ENCODE measurements around the gene SPATA25. TPM values are rescaled to one million over a fixed set of nuclear protein-coding genes. Genes with fewer than 3 reads are reported as not detected.

The SPATA25 gene
- total and polyA plus RNA-seq, 2 donors (not counting 3 experiments of a cell fraction or from before 2014, with no cell fraction given): 0.69 to 1.3 TPM

GRCh38 chr20:45866454-45866853, 21.0 kb downstream of the SPATA25 start:
- TF ChIP-seq POLR2A (IDR thresholded peaks at IDR 0.05; ENCODE audit: low read depth, low read length) (no peak), FOS (IDR thresholded peaks at IDR 0.05; ENCODE audit: borderline replicate concordance, insufficient read depth, low read length) (no peak), MAX (IDR thresholded peaks at IDR 0.05; ENCODE audit: insufficient read depth, insufficient read length) (no peak), MYC (IDR thresholded peaks at IDR 0.05; ENCODE audit: low read depth, low read length) (no peak), EZH2 (IDR thresholded peaks at IDR 0.05; ENCODE audit: borderline replicate concordance, low read depth, low read length, severe bottlenecking) (no peak), GATA2 (IDR thresholded peaks at IDR 0.05; ENCODE audit: insufficient read depth, insufficient read length, low read depth, low read length) (no peak), CTCF (IDR thresholded peaks at IDR 0.05; ENCODE audit: extremely low read depth in 1 of 2, insufficient read depth in 1 of 2, low read depth in 1 of 2, low read length in 2 of 2) (no peak), JUN (IDR thresholded peaks at IDR 0.05; ENCODE audit: borderline replicate concordance, insufficient read depth, insufficient read length, low read depth) (no peak), POLR2AphosphoS5 (IDR thresholded peaks at IDR 0.05; ENCODE audit: insufficient read depth, low read depth, low read length) (no peak)
- Histone ChIP-seq H3K27ac (ENCODE audit: insufficient read depth, low read depth, low read length) (no peak overlapping the region), H3K4me1 (ENCODE audit: control insufficient read depth, extremely low read depth, insufficient read depth, low read length) (no peaks in the 10 kb centered on the region), H3K27me3 (ENCODE audit: control insufficient read depth in 2 of 2, insufficient read depth in 2 of 2, low read length in 2 of 2) (no peaks in the 10 kb centered on the region), H3K79me2 (ENCODE audit: control insufficient read depth, insufficient read depth, low read length) (no peaks in the 10 kb centered on the region), H3K9me3 (replicated peaks; ENCODE audit: control insufficient read depth, insufficient read depth, low read length) (no peaks in the 10 kb centered on the region), H2AFZ (ENCODE audit: low read depth, low read length) (no peak overlapping the region), H3K4me3 (replicated peaks in 1 of 3; ENCODE audit: insufficient read depth in 1 of 3, low read depth in 1 of 3, low read length in 3 of 3) (no peak overlapping the region), H3K36me3 (ENCODE audit: control insufficient read depth in 2 of 2, extremely low read depth in 1 of 2, insufficient read depth in 2 of 2, low read length in 2 of 2) (no peaks in the 10 kb centered on the region), H3K9me1 (replicated peaks; ENCODE audit: control insufficient read depth, extremely low read depth, insufficient read depth, low read length) (no peaks in the 10 kb centered on the region), H3K9ac (replicated peaks; ENCODE audit: extremely low read depth, insufficient read depth, low read length) (no peak overlapping the region), H3K4me2 (ENCODE audit: insufficient read depth, low read length) (no peak overlapping the region), H4K20me1 (replicated peaks; ENCODE audit: control insufficient read depth, extremely low read depth, insufficient read depth, low read length) (no peaks in the 10 kb centered on the region)
- no TSS peak for BruUV-seq (replicated peaks)
- no peak for FAIRE-seq
- dilution Hi-C loops (cut with MboI; ENCODE audit: extremely low pct_ligation_motif_present, low sequenced_read_pairs) (no loop called here), intact Hi-C loops (cut with micrococcal nuclease) (no loop called here)
- ChIA-PET CTCF (interaction anchor here (2.0 kb wide), 1 partner anchor 24 kb away, joined by 6 read pairs; the partner anchor contains the start of genes CTSA and NEURL2), POLR2A (interaction anchor here (2.2 kb wide), 1 partner anchor 14 kb away, joined by 9 read pairs; the partner anchor contains the start of gene ZSWIM1)
- DNase-seq (ENCODE audit: low read depth, low spot score): no peak
